Heart left ventricle (tissue), 16 donors: ENCODE results near the gene LAMTOR2. TPM values are rescaled to one million over a fixed set of nuclear protein-coding genes. Genes with fewer than 3 reads are reported as not detected.

Experiments
- ATAC-seq, 4 donors: fragments of 200-7000 bp; cut with Tn5 transposase; one replicate each; pipeline ENCODE4 v1.9.1; 2020 to 2022; ENCODE audit warnings: moderate library complexity in 4 of 4, mild to moderate bottlenecking in 3 of 4, moderate number of reproducible peaks in 1 of 4
- DNase-seq, 5 donors: peaks; one replicate each; pipeline ENCODE4 v3.0.0-alpha.2; 2020
- H3K27ac ChIP-seq, 12 donors: fragments of 200-600 bp; sonication (generic) in 4 of 12; one replicate each; pipeline versions ENCODE4 v1.5.0 to v1.8.0; 2016 to 2022; ENCODE audit warnings: mild to moderate bottlenecking in 2 of 12
- H3K27me3 ChIP-seq, 9 donors: fragments of 200-600 bp; sonication (generic) in 2 of 9; one replicate each; pipeline versions ENCODE4 v1.5.1 to v1.8.0; 2016 to 2022; ENCODE audit warnings: mild to moderate bottlenecking in 3 of 9
- H3K36me3 ChIP-seq, 9 donors: fragments of 200-600 bp; sonication (generic) in 2 of 9; one replicate each; pipeline versions ENCODE4 v1.5.0 to v1.8.0; 2018 to 2022; ENCODE audit warnings: mild to moderate bottlenecking in 2 of 9
- H3K4me1 ChIP-seq, 12 donors: fragments of 200-600 bp; sonication (generic) in 4 of 12; one replicate each; pipeline versions ENCODE4 v1.5.0 to v1.8.0; 2016 to 2022; ENCODE audit warnings: mild to moderate bottlenecking in 3 of 12
- H3K4me3 ChIP-seq, 12 donors: fragments of 200-600 bp; sonication (generic) in 4 of 12; one replicate each; pipeline versions ENCODE4 v1.5.0 to v1.8.0; 2017 to 2022; ENCODE audit warnings: mild to moderate bottlenecking in 9 of 12, moderate library complexity in 4 of 12
- H3K9me3 ChIP-seq, 12 donors: fragments of 200-600 bp; sonication (generic) in 4 of 12; one replicate each; pipeline versions ENCODE4 v1.5.0 to v1.8.0; 2016 to 2022; ENCODE audit warnings: mild to moderate bottlenecking in 1 of 12
- POLR2A ChIP-seq, 2 donors: fragments of 450-650 bp; IDR thresholded peaks; one replicate each; pipeline ENCODE4 v1.6.1; 2017; ENCODE audit warnings: antibody characterized with exemption in 2 of 2, mild to moderate bottlenecking in 2 of 2, moderate library complexity in 2 of 2
- WGBS, 4 donors: extraction: QIAGEN DNeasy Blood & Tissue Kit in 2 of 4; methylation state at CpG; one replicate each; pipeline versions ENCODE4 v1.1.5 to v1.1.7; 2013 to 2018; 5-methylcytosine and 5-hydroxymethylcytosine counted together
- intact Hi-C, 10 donors: fragments of 100-400 bp; cut with DNase I; formaldehyde crosslinking; loops; one replicate each; pipeline versions ENCODE4 v1.11.1 to v1.14.2; 2022
- polyA plus RNA-seq, 2 donors: library from polyadenylated mRNA; stranded (reverse); fragments of 200-250 nt; gene quantifications; one replicate each; pipeline ENCODE4 v1.2.3, GENCODE V29; 2013
- total RNA-seq, 9 donors: library from RNA; depleted of rRNA in 2 of 9; stranded (reverse); fragments of >200 nt in 2 of 9; fragmentation: NEBNext Ultra II Directional in 3 of 9; extraction: Animal tissue kit (Norgen Biotek cat#: 25700) in 3 of 9; gene quantifications; one replicate each; pipeline versions ENCODE4 v1.1.0 to v1.2.4, GENCODE V29; 2016 to 2023
- TF ChIP-seq, protein P1 (sequence below), 12 donors: fragments of 200-600 bp; sonication (generic) in 4 of 12; IDR thresholded peaks; one replicate each; pipeline versions ENCODE4 v1.5.0 to v1.8.0; 2018 to 2022; ENCODE audit warnings: antibody characterized with exemption in 12 of 12, mild to moderate bottlenecking in 5 of 12
- donor health status: ischemic (EF 13 %, LVEDD 7.1; RV severe dilation, severe dysfunction).
- donor health status: healthy with polysubstance abuse.
- donor health status: DM: no; HTN: yes; CAD: no.
- donor health status: DM: no; HTN: no; CAD: no.
- donor health status: ischemic (EF 25% LVEDD 6.9; RV normal size, moderate dysfunction).
- donor health status: ischemic (EF 25% LVEDD 5.7; RV mildly dilated, moderate dysfunction).
- donor health status: healthy.
- donor health status: DM: yes; HTN: yes; CAD: no.
- donor health status: ischemic (EF 35%, LVEDD 5.7; RV mildly dilated, moderate dysfunction).
- donor health status: nonischemic (EF 11% LVEDD 7.7; RV severe dilation, severe dysfunction).
- donor health status: DM: yes; HTN: yes; CAD: no.
- donor health status: PGD.
- donor health status: ischemic (EF 29% LVEDD 5.4; RV normal size, mild dysfunction).
- donor health status: nonischemic (EF 23%, LVEDD 6.1; RV moderate dilation, normal function).

LAMTOR2 gene
- total and polyA plus RNA-seq, 11 donors: 51.5 to 106 (median 63.1) TPM

DNA sequence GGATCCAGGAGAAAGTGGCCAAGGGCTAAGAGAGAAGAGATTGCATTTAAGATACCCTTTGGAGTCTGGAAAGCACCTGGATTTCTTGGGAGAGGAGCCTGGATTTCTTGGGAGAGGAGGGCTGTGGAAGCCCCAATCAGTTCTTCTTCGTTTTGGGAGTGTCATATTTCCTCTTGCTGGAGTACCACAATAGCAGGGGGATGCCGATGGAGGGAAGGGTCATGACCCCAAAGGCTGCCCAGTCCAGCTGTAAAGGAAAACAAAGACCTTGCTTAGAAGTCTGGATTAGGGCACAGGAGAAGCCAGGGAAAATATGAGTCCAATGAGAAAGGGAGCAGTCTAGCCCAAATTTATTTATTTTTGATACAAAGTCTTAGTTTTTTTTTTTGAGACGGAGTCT is 45.2 kb upstream of the LAMTOR2 start:
- DNase-seq: no peak
- no peaks in the 10 kb centered on the region for H3K27me3 ChIP-seq
- TF ChIP-seq, protein P1, sequence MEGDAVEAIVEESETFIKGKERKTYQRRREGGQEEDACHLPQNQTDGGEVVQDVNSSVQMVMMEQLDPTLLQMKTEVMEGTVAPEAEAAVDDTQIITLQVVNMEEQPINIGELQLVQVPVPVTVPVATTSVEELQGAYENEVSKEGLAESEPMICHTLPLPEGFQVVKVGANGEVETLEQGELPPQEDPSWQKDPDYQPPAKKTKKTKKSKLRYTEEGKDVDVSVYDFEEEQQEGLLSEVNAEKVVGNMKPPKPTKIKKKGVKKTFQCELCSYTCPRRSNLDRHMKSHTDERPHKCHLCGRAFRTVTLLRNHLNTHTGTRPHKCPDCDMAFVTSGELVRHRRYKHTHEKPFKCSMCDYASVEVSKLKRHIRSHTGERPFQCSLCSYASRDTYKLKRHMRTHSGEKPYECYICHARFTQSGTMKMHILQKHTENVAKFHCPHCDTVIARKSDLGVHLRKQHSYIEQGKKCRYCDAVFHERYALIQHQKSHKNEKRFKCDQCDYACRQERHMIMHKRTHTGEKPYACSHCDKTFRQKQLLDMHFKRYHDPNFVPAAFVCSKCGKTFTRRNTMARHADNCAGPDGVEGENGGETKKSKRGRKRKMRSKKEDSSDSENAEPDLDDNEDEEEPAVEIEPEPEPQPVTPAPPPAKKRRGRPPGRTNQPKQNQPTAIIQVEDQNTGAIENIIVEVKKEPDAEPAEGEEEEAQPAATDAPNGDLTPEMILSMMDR (IDR thresholded peaks at IDR 0.05): no peak
- no peak for TF ChIP-seq POLR2A (IDR thresholded peaks at IDR 0.05)
- no peak overlapping the region for H3K27ac ChIP-seq
- peak in 1 of 4 donors; percentile 18 for ATAC-seq
- H3K36me3 ChIP-seq: peaks cover 4 to 81% (median 63%) of the 10 kb centered on the region in 9 donors
- no peaks in the 10 kb centered on the region for H3K9me3 ChIP-seq
- intact Hi-C loops: no loop called here
- WGBS, 4 donors: 51 to 54% (median 53%) methylated on average over 3 of the region's 3 CpGs
- H3K4me1 ChIP-seq: no peaks in the 10 kb centered on the region
- H3K4me3 ChIP-seq: no peak overlapping the region

- intact Hi-C loops: no loop called here
- H3K27me3 ChIP-seq: no peaks in the 10 kb centered on the region
- no peak for ATAC-seq
These were observed 42.3 kb upstream of the LAMTOR2 start for GRCh38 chr1:156012051-156012817.

DNA sequence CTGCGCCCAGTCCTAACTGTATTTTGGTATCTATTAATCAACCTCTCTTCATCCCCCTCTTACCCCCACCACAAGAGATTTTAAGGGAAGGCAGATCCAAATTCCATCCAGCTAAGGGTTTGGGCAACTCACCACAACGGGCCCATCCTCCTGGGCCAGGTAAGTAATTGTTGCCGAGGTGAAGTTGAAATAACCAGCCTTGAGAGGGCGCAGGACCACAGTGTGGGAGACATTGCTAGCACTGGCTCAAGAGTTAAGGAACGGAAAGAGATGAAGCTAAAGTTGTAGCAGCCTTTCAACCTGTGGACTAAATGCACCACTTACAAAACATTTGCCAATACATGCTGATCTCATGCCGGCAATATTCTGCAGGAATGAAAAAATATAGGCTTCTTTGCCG is 39.8 kb upstream of the LAMTOR2 start:
- H3K4me3 ChIP-seq: no peak overlapping the region
- TF ChIP-seq, protein P1 (IDR thresholded peaks at IDR 0.05): no peak
- TF ChIP-seq POLR2A (IDR thresholded peaks at IDR 0.05): no peak
- no peaks in the 10 kb centered on the region for H3K9me3 ChIP-seq
- no peak for ATAC-seq
- H3K36me3 ChIP-seq: peaks cover 4 to 98% (median 93%) of the 10 kb centered on the region in 9 donors
- intact Hi-C loops: no loop called here
- no peak for DNase-seq
- peaks cover 0 to 15% (median 6%) of the 10 kb centered on the region in 12 donors for H3K4me1 ChIP-seq
- no peak overlapping the region for H3K27ac ChIP-seq
- 92 to 97% (median 93%) methylated on average over 7 of the region's 7 CpGs for WGBS, 4 donors
- H3K27me3 ChIP-seq: no peaks in the 10 kb centered on the region

More at GRCh38 chr1:156012051-156012817, 42.3 kb upstream of the LAMTOR2 start:
- WGBS, 4 donors: 89 to 96% (median 93%) methylated on average over 4 of the region's 4 CpGs
- Histone ChIP-seq H3K27ac (no peak overlapping the region), H3K4me1 (no peaks in the 10 kb centered on the region), H3K9me3 (no peaks in the 10 kb centered on the region), H3K36me3 (peaks cover 4 to 97% (median 88%) of the 10 kb centered on the region in 9 donors), H3K4me3 (no peak overlapping the region)
- DNase-seq: no peak
- TF ChIP-seq, protein P1 (IDR thresholded peaks at IDR 0.05): no peak
- TF ChIP-seq POLR2A (IDR thresholded peaks at IDR 0.05): no peak

DNA sequence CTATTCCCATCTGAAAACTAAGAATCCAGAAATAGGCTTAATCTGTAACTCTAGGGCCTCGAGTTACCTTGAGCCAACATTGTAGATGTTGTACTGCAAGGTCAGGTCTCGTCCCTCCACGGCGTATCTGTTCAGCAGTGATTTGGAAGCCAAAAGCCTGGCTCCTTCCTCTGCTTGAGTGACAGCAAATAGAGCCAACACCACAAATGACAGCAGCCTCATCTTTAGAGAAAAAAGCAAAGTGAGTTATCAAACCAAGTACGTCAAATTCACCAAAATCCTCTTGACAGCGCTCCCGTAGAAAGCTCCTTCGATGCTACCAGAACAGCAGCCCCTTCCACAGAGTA is 34.7 kb upstream of the LAMTOR2 start:
- Histone ChIP-seq H3K4me1 (peaks cover 0 to 23% (median 11%) of the 10 kb centered on the region in 12 donors), H3K27ac (peak overlapping the region in 11 of 12 donors; percentile 45 to 96 (median 91)), H3K4me3 (peak overlapping the region; percentile 59 to 94 (median 81)), H3K36me3 (peaks cover 0 to 47% (median 42%) of the 10 kb centered on the region in 9 donors), H3K9me3 (no peaks in the 10 kb centered on the region), H3K27me3 (no peaks in the 10 kb centered on the region)
- intact Hi-C loops: loop anchor here in 3 of 10 donors (2.0 to 5.0 kb wide), 2 partner anchors 31 to 37 kb away; no protein-coding TSS in a partner anchor
- TF ChIP-seq, protein P1 (IDR thresholded peaks at IDR 0.05): no peak
- TF ChIP-seq POLR2A (IDR thresholded peaks at IDR 0.05): no peak
- no peak for ATAC-seq
- no peak for DNase-seq
- WGBS, 4 donors: 26 to 51% (median 39%) methylated on average over 8 of the region's 8 CpGs
